Right kidney (tissue), 9 donors: Measurements from ENCODE around the gene METTL14.
"Not testable (repeated sequence)": the region's sequence is repeated elsewhere in the genome, so short reads cannot be mapped to it uniquely, and the experiment has no call there.

Experiments
- DNase-seq: peaks from one replicate; pipeline ENCODE4 v3.0.0-alpha.2; 2016
- long read RNA-seq, 8 donors: transcript quantifications; one replicate each; lab custom pipeline, GENCODE V29; 2026

METTL14 gene
- long read RNA-seq, donor 1, full-length matches to known transcripts: 8 of 8 reads
- long read RNA-seq, donor 1, partial matches to known transcripts: 0 of 8 reads
- long read RNA-seq, donor 1, other reads (novel, unspliced or antisense): 0 of 8 reads
- long read RNA-seq, donor 2, full-length matches to known transcripts: 4 of 4 reads
- long read RNA-seq, donor 2, partial matches to known transcripts: 0 of 4 reads
- long read RNA-seq, donor 2, other reads (novel, unspliced or antisense): 0 of 4 reads
- long read RNA-seq, donor 3, full-length matches to known transcripts: 1 of 10 reads
- long read RNA-seq, donor 3, partial matches to known transcripts: 9 of 10 reads
- long read RNA-seq, donor 3, other reads (novel, unspliced or antisense): 0 of 10 reads
- long read RNA-seq, donor 4, full-length matches to known transcripts: 8 of 26 reads
- long read RNA-seq, donor 4, partial matches to known transcripts: 13 of 26 reads
- long read RNA-seq, donor 4, other reads (novel, unspliced or antisense): 5 of 26 reads
- long read RNA-seq, donor 5, full-length matches to known transcripts: 10 of 10 reads
- long read RNA-seq, donor 5, partial matches to known transcripts: 0 of 10 reads
- long read RNA-seq, donor 5, other reads (novel, unspliced or antisense): 0 of 10 reads
- long read RNA-seq, donor 6, full-length matches to known transcripts: 7 of 7 reads
- long read RNA-seq, donor 6, partial matches to known transcripts: 0 of 7 reads
- long read RNA-seq, donor 6, other reads (novel, unspliced or antisense): 0 of 7 reads
- long read RNA-seq, donor 7, full-length matches to known transcripts: 5 of 11 reads
- long read RNA-seq, donor 7, partial matches to known transcripts: 6 of 11 reads
- long read RNA-seq, donor 7, other reads (novel, unspliced or antisense): 0 of 11 reads
- long read RNA-seq, donor 8, full-length matches to known transcripts: 7 of 7 reads
- long read RNA-seq, donor 8, partial matches to known transcripts: 0 of 7 reads
- long read RNA-seq, donor 8, other reads (novel, unspliced or antisense): 0 of 7 reads

DNA sequence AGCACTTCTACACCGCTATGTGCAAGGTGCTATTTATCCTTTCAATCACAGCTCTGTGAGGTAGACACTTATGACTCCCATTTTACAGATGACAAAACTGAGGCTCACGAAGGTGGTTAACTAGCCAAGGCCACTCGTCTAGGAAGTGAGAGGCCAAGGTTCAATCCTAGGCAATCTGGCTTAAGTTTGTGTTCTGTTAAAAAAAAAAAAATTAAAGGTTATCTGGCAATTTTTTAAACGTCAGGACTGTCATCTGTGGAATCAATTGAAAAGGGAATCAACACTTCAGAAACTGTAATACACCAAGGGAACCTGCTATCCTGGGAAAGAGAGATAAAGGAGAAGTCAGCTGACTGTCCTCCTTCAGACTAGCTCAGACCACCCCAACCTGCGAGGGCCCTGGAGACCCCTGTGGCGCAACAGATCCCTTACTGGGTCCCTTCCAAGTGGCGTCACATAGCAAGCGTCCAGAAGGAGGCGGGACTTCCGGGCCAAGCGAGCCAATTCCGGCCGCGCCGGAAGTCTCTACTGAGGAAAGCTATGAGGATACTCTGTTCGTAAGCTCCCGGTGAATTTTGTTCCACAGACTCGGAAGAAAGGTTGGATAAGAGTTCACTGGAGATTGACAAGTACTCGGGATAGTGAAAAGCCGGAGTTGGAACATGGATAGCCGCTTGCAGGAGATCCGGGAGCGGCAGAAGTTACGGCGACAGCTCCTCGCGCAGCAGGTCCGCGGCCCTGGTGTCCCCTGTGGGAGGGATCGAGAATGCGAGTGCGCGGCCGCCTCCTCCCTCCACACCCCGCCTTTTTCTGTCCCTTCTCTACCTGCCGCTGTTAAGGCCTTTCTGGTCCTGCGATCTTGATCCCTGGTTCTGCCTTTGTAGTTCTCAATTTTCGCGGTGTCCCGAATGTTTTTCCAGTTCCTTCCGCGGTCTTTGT is at the start of gene METTL14:
TSS of gene METTL14 (plus strand) at position 520 of the 939 bp plus-strand sequence. CDS start at position 663, 143 bp downstream.
- peak; percentile 97 for DNase-seq

DNA sequence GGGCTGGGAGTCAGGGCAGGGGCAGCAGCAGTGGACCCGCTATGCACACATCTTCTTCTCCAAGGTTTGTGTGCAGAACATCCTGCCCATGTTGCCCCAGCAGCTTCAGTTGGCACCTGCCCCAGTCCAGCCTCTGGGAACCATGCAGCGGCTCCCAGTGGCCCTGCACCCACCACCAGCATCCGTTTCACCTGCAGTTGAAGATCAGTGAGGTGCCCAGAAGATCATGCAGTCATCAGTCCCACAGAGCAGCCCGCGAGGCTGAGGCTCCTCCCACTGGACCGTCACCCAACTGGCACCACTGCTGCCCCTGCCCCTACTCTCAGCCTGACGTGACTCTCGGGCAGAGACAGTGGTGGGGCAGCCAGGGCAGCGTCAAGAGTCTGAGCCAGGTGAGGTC is 49.1 kb upstream of the METTL14 start:
- DNase-seq: not testable (repeated sequence)

DNA sequence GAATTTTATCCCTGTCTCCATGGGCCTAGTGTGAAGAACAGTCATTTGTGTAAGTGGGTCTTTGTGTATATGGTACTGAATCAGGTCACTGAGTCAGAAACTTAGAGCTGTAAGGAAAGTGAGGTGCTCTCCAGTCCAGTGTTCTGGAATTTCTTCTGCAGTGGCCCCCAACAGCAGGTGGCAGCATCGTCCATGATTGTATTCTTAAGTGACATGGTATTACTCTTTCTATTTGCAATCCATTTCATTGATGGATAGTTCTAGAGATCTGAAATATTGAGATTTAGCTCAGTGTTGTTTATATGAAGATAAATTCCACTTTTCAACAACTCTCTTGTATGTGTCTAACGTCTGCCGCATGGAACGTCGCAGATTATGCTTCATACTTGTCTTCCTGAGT is 20.5 kb upstream of the METTL14 start:
- not testable (repeated sequence) for DNase-seq

DNA sequence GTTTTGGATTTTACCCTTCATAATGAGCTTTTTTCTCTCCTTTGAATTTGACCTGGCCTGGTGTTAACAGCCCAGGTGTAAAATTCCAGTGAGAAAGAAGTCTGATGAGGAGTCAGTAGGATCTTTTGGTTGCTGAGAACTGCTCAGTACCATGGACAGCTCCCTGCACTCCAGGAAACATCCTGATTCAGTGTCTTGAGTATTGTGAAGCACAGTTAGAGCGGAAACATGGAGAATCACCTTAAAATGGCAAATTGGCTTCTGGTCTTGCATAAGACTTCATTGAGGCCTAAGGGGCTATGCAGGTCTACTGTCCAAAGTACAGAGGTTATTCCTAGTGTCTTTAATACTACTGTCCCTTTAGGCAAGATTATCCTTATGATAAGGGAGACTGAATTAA is 16.0 kb upstream of the METTL14 start:
- not testable (repeated sequence) for DNase-seq

DNA sequence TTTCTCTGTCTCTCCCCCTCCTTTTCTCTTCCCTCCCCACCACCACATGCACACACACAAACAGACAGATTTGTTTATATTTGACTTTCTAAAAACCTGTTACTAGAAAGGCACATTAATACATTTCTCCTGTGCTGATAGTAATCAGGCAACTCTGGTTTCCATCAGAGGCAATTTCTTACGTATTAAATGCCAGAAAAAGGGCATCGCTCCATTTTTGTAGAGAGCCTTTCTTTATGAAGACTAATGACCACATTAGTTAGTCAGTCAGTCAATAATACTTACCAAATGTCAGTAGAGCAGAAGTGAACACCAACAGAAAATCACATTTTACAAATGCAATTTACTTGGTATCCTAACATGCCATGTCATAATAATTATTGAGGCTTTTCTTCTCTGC is 14.2 kb upstream of the METTL14 start:
- not testable (repeated sequence) for DNase-seq

DNA sequence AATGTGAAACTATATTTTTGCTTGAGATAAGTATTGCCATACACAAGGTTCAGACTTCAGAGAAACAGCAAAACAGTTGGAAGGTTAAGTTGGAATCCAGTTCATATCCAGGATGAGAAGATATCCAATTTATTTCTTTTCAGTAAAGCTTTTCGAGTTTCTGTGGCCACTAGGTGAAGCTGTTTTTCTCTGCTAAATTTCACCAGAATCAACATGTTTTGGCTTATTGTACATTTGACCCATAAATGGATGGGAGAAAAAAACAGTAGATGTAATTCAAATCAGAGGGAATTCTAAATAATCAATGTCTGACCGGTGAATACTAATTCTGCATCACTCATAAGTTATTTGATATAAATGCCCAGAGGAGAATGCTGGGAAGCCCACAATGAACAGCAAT is 9.1 kb upstream of the METTL14 start:
- no peak for DNase-seq

DNA sequence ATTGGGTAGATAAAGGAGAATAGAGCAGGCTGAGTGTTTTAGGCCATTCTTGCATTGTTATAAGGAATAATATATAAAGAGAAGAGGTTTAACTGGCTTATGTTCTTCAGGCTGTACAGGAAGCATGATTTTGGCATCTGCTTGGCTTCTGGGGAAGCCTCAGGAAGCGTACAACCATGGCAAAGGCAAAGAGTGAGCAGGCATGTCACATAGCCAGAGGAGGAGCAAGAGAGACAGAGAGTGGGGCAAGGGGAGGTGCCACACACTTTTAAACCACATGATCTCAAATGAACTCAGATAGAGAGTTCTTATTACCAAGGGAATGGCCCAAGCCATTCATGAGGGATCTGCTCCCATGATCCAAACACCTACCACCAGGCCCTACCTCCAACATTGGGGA is 4.4 kb upstream of the METTL14 start:
- no peak for DNase-seq

DNA sequence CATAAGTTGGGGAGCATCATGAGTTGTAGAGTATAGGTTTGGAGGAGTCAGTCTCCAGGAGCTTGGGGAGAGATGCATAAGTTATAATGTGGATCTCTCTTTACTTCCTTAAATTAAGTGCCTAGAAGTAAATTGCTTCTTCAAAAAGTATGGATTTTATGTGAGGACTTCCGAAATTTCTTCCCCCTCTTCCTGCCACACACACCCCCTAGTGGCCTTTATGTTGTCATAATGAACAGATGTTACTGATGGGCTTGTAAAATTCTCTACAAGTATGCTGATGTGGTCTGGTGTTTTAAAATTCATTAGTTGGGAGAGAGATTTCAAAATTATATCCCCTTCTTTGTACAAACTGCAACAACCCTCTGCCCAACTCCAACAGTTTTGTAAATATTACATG is 2.3 kb upstream of the METTL14 start:
- no peak for DNase-seq

DNA sequence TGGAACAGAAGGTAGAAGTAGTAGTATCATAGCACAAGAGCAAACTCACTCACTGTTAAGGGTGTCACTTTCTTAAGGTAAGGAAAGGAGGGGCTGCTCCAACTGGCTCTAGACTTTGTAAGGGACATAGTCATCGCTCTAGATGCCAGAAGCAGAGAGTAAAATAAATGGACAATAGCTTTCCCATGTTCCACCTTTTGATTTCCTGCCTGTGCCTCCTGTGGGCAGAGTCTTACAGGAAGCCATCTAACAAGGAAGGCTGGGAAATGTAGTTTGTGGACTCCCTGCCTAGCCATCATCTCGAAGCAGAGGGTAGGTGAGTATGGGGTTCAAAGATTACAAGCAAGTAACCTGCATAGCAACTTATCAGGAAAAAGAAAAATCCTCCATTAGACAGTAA is 1.7 kb upstream of the METTL14 start:
- no peak for DNase-seq

DNA sequence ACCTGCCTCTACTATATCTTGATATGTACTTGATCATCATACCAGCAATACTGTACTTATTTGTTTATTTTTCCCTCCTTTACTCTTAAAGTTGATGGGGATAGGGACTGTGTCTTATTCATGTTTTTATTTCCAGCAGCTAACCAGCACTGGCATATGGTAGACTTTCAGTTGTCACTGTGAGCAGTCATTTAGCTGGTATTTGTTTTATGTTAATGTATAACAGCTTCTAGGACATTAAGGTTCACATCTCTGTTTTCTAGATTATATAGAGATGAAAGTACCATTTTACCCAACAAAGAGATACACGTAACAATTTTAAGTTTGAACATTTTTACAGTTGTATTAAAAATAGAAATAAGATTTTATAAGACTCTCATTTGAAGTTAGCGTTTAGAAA is 17.9 kb downstream of the METTL14 start:
- no peak for DNase-seq

DNA sequence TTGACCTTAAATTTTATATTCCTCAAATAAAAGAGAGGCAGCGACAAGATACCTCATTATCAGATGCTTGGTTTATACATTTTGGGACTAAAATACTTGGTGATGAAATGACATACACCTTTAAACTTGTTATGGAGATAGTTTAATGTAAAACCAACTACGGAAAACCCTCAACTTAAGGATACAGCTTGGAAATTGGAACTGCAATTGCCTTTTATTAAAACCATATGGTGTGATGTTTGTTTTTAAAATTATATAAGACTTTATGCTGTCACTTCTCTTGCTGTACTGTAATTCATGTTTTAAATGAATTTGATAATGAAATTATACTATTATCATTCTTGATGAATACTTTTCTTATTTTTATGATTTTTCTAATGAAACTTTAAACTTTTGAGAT is 25.9 kb downstream of the METTL14 start:
- no peak for DNase-seq

DNA sequence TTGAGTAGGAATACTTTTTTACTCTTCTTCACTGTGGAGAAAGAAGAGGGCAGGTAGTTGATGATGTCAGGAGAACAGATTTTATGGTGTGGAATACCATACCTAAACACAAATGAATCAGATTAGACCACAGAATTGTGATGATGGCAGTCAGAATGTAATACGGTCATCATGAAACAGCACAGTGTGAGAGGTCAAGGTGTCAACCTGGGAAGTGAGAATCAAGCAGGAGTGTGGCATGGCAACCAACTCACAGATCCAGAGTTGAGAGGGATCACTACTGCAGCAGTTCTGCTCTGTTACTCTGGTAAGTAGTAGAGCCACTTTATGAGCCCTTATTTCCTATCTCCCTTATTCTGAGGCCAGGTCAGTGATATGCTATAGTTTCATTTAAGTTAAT is 27.7 kb downstream of the METTL14 start:
- DNase-seq: no peak

DNA sequence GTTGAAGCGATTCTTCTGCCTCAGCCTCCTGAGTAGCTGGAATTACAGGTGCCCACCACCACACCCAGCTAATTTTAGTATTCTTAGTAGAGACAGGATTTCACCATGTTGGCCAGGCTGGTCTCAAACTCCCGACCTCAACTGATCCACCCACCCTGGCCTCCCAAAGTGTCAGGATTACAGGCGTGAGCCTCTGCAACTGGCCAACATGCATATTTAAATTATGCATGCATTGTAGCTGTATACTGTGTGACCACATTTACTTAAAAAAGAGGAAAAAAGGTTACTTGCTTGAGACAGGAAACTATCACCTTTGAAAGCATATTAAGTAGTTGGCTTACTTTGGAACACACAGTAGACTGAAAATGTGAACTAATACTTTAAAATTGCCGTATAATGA is 29.5 kb downstream of the METTL14 start:
- no peak for DNase-seq

DNA sequence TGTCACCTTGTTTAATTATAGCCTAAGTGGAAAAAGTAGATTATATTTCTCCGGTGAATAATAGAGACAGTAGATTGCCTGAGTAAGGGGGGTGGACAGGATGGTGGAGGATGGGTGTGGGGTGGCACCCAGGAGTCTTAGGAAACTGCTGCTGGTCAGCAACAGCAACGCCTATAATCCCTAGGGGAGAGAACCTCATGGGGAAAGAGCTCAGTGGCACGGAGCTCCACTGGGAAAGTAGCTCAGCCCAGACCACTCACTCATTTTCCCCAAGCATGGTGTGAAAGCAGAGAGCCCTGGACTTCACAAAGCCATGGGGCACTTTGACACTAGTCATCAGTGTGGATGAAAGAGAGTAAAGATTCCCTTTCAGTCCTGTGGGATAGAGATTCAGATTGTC is 31.1 kb downstream of the METTL14 start:
- no peak for DNase-seq

DNA sequence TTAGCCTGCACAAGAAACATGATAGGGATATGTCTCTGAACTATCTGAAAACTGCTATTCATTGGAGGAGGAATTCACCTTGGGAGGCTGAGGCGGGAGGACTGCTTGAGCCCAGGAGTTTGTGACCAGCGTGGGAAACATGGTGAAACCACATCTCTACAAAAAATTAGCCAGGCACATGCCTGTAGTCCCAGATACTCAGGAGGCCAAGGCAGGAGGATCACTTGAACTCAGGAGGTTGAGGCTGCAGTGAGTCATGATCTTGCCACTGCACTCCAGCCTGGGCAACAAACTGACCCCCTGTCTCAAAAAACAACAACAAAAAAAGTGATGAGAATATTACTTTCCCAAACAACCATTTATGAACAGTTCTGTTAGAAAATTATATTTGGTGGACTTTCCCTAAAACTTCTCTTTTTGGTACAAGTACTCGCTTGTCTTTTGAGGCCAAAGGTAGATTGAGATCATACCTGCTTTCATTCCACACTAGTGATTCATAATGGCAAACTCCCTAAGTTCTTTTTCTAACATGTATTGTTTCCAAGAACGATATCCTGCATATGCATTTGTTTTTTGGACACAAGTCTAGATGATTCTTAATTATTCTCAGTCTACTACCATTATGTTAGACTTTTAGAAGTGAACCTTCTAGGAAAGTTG is 33.4 kb downstream of the METTL14 start:
- DNase-seq: no peak

DNA sequence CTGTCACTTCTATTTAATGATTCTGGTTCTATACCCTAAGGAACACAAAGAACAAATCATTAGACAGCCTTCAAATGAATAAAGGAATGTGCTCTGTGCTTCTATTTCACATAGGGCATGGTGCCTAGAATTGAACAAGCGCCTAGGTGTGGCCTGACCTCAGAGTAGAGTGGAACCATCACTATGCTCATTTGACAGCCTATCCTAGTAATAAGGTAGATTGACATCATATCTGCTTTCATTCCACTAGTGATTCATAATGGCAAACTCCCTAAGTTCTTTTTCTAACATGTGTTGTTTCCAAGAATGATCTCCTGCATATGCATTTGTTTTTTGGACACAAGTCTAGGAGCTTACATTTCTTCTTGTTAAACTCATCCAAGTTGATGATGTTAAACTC is 36.6 kb downstream of the METTL14 start:
- DNase-seq: no peak

DNA sequence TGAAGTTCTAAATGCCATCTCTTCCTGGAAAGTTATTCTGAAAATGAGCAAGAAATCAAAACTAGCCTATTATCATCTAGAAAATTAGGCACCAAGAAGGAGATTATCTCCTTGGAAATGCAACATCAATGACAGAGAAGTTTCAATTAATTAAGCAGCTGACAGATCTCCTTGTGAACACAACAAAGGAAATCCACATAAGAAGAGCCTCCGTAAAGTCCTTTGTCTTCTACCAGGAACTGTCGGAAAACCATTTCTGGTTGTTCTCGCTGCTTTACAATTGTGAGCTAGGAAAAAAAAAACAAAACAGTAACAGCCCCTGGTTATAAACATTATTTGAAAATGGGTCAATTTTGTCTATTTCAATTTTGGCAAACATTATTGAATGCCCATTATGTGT is 38.2 kb downstream of the METTL14 start:
- DNase-seq: no peak

DNA sequence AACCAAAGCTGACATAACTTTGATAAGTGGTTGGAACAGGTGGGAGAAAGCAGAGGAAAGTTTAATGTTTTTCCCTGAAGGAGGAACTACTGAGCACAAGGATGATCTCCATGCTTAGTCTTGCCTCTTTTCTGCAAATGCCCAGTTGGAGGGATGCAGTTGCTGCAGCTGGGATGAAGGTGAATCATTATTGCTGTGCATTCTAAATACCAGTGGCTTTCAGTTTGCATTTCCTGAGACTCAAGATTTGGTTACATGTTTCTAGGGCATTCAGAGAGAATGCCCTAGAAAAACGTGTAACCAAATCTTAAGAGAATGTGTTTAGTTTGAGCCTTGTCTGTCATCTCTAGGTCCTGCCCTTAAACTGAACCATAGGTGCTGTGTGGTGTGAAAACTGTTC is 42.2 kb downstream of the METTL14 start:
- no peak for DNase-seq

DNA sequence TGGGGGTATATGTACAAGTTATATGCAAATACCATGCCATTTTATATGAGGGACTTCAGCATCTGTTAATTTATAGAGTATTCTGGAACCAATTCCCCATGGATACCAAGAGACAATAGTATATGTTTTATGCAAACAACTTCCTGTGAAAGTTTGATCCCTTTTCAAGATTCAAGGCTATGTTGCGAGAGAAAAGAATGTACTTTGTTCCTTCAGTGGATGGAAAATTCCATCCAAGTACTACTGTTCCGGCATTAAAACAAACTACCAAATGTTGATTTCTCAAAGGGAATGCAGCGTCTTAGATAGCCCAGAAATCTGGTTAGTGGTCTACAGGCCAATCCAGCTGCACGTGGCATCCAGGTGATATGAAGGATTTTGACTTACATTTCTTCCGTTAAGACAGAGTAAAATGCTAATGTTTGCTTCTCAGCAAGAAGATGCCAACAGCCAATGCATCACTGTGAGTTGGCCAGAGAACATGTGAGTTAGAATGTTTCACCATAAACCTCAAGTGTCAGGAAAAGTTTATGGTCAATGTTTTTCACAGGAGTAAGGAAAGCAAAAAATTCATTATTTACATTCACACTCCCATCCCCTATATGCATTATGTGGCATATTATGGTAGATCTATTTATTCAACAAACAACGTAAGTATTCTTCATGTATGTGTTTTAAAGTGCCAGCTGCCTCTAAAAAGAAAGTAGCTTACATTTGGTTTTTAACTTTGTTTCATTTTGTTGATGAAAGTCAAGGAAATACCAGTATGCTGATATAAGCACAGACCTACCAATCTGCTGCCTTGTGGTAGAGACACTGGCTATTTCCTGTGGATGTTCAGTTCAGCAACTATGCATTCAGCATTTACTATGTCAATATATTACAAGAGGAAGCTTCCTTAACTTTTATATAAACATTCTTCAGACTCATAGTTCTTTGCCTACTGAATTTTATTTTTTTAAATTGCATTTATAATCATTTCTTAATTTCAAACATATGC is 44.4 kb downstream of the METTL14 start:
- DNase-seq: no peak

DNA sequence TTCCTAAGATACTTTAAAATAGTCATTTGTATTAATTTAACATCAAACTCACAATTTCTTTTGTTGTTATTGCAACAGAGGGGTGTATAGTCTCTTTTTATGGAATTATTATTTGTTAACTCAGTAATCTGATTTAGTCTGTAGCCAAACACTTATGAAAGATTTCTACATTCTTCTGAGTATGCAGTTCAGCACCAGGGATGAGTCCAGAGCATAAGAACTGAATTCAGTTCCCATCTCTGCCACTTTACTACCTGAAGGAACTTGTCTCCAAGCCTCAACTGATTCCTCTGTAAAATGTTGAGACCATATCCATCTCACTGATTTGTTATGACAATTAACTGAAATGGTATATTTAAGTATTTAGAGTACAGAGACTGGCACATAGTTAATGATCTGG is 45.5 kb downstream of the METTL14 start:
- DNase-seq: no peak
